Subcutaneous abdominal adipose tissue (tissue), 5 donors: ENCODE results near the gene NUP214.

Experiments used
- H3K27ac ChIP-seq: one replicate; pipeline ENCODE4 v1.7.0; 2013; ENCODE audit warnings: low read depth, mild to moderate bottlenecking, inconsistent platforms, low read length, moderate library complexity
- H3K27me3 ChIP-seq, 5 donors: one replicate each; pipeline ENCODE4 v1.7.0; 2013; ENCODE audit warnings: low read length in 5 of 5, inconsistent platforms in 1 of 5; ENCODE audit not compliant: control insufficient read depth in 5 of 5, insufficient read depth in 4 of 5
- H3K36me3 ChIP-seq, 5 donors: one replicate each; pipeline ENCODE4 v1.7.0; 2013; ENCODE audit warnings: low read length in 5 of 5; ENCODE audit not compliant: control insufficient read depth in 5 of 5, insufficient read depth in 5 of 5
- H3K4me1 ChIP-seq, 5 donors: one replicate each; pipeline ENCODE4 v1.7.0; 2013; ENCODE audit warnings: low read length in 5 of 5, mild to moderate bottlenecking in 3 of 5, moderate library complexity in 1 of 5; ENCODE audit not compliant: control insufficient read depth in 5 of 5, insufficient read depth in 5 of 5
- H3K4me3 ChIP-seq, 5 donors: one replicate each; pipeline ENCODE4 v1.7.0; 2013; ENCODE audit warnings: low read length in 5 of 5, low read depth in 1 of 5
- H3K9ac ChIP-seq, 5 donors: one replicate each; pipeline ENCODE4 v1.7.0; 2013; ENCODE audit warnings: low read length in 5 of 5, mild to moderate bottlenecking in 4 of 5, moderate library complexity in 3 of 5
- H3K9me3 ChIP-seq, 5 donors: one replicate each; pipeline ENCODE4 v1.7.0; 2013; ENCODE audit warnings: low read length in 5 of 5; ENCODE audit not compliant: control insufficient read depth in 5 of 5
- donor health status: healthy.
- donor health status: healthy.
- donor health status: healthy.
- donor health status: healthy.
- donor health status: healthy.

NUP214 gene

DNA sequence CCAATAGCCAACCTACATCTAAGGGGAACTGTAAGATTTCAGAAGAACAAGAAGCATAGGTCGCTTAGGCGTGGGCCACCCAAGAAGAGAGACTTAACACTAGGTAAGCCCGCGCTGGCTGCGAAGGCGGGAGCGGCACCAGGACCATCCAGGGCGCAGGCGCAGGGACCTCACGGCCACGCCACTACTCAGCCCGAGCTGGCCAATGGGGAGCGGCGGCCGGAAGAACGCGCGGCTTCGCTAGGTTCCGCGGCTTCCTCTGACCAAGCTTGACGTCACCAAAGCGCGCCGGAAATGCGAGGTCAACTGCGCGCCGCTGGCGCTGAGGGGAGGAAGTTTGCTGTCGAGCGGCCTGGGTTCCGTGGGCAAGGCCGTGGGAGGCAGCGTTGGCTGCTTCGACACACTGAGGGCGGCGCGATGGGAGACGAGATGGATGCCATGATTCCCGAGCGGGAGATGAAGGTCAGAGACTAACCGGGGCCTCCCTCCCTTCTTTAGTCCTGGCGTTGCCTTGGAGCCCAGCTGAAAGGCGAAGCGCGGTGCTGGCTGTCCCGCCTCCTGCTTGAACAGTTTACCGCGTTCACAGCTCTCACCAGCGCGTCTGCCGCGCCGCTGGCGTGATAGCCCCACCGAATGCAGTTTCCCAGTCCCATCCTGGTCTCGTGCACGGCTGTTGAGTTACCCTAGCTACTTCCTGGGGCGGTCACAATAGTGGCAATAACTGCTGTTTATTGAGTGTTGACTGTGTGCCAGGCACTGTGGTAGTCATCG lies at the start of gene NUP214:
Gene NUP214 (plus strand): TSS at position 299 of the 771 bp plus-strand sequence. CDS start 119 bp downstream, at position 418.
- Histone ChIP-seq H3K27me3 (no peaks in the 10 kb centered on the region), H3K9ac (peak within 1 kb of the TSS; percentile 89 to 99 (median 93)), H3K4me3 (peak within 1 kb of the TSS; percentile 85 to 100 (median 98)), H3K36me3 (peaks cover 21 to 51% (median 49%) of the 10 kb centered on the region in 5 donors), H3K27ac (peak within 1 kb of the TSS; percentile 84), H3K9me3 (no peaks in the 10 kb centered on the region), H3K4me1 (peaks cover 7 to 21% (median 19%) of the 10 kb centered on the region in 5 donors)

DNA sequence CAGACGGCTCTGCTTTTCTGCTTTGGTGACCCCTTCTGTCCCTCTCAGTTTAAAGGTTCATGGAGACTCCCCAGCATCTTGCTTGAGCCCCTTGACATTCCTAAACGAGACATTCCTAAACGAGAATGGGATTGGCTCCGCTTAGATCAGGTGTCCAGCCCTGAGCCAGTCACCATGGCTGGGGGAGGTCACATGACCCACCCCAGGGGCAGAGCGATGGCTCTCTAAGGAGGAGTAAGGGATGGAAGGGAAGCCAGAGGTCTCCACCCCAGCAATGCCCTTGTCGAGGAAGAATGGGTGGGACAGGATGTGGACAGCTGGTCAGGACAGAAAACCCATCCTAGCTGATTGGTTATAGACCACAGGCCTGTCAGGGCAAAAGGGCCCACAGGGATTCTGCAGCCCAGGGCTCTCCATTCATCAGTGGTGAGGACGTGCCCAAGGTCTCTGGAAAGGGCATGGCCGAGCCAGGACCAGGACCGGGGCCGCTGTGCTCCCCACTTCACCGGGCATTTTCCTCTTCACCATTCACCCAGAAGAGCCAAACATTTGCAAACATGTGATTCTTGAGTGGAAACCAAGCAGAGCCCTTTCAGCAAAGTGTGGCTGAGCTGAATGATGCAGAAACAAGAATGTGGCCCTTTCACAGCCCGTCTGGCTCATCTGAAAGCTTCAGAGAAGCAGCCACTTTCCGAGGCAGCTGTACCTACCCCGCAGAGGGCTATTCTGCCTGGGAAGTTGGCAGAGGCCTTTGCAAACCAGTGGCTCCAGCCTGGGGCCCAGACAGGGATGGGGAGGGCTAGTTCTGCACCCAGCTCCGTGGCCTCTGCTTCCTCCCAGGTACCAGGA lies 48.8 kb upstream of the NUP214 start:
- H3K36me3 ChIP-seq: no peaks in the 10 kb centered on the region
- peaks cover 0 to 8% (median 0%) of the 10 kb centered on the region in 5 donors for H3K27me3 ChIP-seq
- H3K9me3 ChIP-seq: no peaks in the 10 kb centered on the region
- no peaks in the 10 kb centered on the region for H3K4me1 ChIP-seq
- no peak overlapping the region for H3K9ac ChIP-seq
- H3K27ac ChIP-seq: no peak overlapping the region
- H3K4me3 ChIP-seq: no peak overlapping the region

DNA sequence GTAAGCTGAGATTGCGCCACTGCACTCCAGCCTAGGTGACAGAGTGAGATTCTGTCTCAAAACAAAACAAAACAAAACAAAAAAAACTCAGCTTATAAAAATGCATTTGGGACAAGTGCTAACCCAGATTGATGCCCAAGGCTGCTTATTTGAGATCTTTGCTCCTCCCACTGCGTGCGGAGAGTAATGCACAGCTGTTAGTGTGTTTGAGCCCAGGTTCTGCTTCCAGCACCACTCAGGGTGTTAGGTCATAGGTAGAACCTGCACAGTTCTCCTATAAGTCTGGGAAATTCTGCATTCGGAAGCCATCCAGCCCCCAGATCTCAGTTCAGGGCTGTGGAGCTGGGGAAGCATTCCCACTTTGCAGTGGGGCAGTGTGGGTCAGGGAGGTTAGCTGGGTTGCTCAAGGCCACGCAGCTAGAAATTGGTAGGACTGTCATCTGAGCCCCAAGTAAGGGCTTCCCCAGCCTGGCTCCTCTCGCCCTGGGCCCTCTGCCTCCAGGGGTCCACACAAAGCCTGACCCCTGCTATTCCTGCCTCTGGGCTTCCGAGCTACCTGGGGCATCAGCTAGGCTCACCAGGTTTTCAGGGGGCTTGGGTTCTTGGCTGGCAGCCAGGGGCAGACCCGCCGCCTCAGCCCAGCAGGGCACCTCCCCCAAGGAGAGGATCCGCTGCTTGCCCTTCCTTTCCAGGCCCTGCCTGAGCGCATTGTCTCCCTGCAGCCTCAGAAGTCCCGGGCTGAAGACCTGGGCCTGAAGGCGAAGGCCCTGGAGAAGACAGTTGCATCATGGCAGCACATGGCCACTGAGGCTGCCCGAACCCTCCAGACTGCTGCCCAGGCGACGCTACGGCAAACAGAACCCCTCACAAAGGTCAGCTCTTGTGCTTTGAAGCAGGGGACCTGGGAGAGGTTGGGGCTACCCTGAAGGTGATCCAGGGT lies 46.7 kb upstream of the NUP214 start:
- Histone ChIP-seq H3K27me3 (no peaks in the 10 kb centered on the region), H3K27ac (no peak overlapping the region), H3K9ac (no peak overlapping the region), H3K36me3 (no peaks in the 10 kb centered on the region), H3K4me1 (peaks cover 0 to 10% (median 0%) of the 10 kb centered on the region in 5 donors), H3K9me3 (no peaks in the 10 kb centered on the region), H3K4me3 (no peak overlapping the region)

DNA sequence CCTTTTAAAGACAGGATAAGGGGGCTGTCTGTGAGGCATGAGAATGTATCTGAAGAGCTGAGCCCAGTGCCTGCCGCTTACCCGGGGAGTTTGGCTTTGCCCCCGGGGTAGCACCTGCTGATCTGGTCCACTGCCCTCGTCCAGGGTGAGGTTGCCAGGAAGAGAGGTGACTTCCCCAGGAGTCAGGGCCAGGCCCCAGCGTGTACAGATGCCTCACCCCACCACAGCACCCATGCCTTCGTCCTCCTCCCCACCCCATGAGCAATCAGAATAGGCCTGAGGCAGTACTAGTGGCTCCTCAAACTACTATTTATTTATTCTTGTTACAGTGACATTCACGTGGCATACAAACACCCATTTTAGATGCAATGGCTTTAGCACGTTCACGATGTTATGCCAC lies 44.8 kb upstream of the NUP214 start:
- H3K9ac ChIP-seq: no peak overlapping the region
- H3K4me3 ChIP-seq: no peak overlapping the region
- H3K27me3 ChIP-seq: no peaks in the 10 kb centered on the region
- no peaks in the 10 kb centered on the region for H3K36me3 ChIP-seq
- H3K9me3 ChIP-seq: no peaks in the 10 kb centered on the region
- H3K27ac ChIP-seq: no peak overlapping the region
- H3K4me1 ChIP-seq: peaks cover 0 to 10% (median 0%) of the 10 kb centered on the region in 5 donors

DNA sequence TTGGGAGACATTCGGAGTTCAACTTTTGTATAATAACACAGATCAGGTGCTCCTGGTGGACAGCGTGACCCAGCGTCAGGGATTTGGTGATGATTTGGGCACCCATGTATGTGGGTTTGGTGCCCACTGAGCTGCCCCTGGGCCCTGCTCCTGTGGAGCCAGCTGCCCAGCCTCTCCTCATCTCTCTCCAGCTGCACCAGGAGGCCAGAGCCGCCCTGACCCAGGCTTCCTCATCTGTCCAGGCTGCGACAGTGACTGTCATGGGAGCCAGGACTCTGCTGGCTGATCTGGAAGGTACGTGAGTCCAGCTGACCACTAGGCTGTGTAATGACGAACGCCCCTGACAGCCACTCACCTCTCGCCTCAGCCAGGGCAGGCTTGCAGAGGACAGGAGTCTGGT lies 43.5 kb upstream of the NUP214 start:
- Histone ChIP-seq H3K27me3 (no peaks in the 10 kb centered on the region), H3K27ac (no peak overlapping the region), H3K4me1 (peaks cover 0 to 10% (median 0%) of the 10 kb centered on the region in 5 donors), H3K4me3 (no peak overlapping the region), H3K9ac (no peak overlapping the region), H3K9me3 (no peaks in the 10 kb centered on the region), H3K36me3 (no peaks in the 10 kb centered on the region)

DNA sequence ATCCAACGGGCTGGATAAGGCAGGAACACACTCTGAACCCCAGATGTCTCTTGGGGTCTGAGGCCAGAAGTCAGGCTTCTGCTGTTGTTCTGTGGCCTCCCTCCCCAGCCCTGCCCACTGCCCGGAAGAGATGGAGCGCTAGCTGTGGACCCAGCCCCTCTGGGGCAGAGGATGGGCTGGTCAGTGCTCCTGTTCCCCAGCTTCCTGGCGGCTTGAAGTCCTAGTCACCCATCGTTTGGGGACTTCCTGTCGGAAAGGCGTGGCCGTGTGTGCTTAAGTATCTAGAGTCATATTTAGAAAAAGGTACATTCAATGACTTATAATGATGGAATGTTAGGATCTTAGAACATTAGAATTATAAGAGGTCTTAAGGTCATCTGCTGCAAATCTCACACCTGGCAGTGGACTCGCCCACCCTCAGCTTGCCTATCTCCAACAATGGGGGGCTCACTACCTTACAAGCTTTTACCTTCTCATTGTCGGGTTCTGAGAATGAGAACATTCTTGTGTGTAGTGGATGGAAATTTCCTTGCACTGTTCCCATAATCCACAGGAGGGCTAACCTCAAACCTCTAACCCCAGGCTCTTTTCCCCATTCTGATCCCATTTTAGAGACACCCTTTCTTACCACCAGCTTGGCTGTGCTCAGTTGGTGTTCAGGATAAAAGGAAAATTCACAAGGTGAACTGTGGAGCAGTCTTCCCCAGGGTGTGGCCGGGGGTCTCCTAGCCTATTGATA lies 42.4 kb upstream of the NUP214 start:
- no peak overlapping the region for H3K27ac ChIP-seq
- H3K9ac ChIP-seq: no peak overlapping the region
- H3K36me3 ChIP-seq: no peaks in the 10 kb centered on the region
- no peaks in the 10 kb centered on the region for H3K9me3 ChIP-seq
- peaks cover 0 to 10% (median 0%) of the 10 kb centered on the region in 5 donors for H3K4me1 ChIP-seq
- H3K27me3 ChIP-seq: peaks cover 0 to 5% (median 0%) of the 10 kb centered on the region in 5 donors
- H3K4me3 ChIP-seq: no peak overlapping the region

DNA sequence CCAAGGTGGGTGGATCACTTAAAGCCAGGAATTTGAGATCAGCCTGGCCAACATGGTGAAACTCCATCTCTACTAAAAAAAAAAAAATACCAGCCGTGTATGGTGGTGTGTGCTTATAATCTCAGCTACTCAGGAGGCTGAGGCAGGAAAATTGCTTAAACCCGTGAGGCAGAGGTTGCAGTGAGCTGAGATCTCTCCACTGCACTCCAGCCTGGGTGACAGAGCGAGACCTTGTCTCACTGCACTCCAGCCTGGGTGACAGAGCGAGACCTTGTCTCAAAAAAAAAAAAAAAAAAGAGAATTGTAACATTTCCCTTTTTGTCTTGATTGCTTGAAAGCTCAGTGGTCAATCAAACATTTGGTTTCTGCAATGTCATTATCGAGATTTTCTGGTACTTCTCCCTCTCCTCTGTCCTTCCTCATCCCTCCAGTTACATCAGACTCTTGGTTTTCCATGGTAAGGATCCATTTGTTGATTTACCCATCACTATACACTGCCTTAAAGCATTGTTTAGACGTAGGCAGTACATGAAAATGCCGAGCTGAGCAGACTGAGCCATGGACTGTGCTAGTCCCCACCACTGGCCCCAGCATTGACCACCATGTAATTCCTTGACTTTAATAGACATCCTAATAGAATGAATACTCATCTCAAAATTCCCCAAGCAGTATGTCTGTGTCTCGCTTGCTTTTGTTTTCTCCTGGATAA lies 40.6 kb upstream of the NUP214 start:
- Histone ChIP-seq H3K27me3 (peaks cover 0 to 5% (median 0%) of the 10 kb centered on the region in 5 donors), H3K9ac (no peak overlapping the region), H3K27ac (no peak overlapping the region), H3K36me3 (no peaks in the 10 kb centered on the region), H3K9me3 (no peaks in the 10 kb centered on the region), H3K4me1 (peaks cover 0 to 10% (median 0%) of the 10 kb centered on the region in 5 donors), H3K4me3 (no peak overlapping the region)

DNA sequence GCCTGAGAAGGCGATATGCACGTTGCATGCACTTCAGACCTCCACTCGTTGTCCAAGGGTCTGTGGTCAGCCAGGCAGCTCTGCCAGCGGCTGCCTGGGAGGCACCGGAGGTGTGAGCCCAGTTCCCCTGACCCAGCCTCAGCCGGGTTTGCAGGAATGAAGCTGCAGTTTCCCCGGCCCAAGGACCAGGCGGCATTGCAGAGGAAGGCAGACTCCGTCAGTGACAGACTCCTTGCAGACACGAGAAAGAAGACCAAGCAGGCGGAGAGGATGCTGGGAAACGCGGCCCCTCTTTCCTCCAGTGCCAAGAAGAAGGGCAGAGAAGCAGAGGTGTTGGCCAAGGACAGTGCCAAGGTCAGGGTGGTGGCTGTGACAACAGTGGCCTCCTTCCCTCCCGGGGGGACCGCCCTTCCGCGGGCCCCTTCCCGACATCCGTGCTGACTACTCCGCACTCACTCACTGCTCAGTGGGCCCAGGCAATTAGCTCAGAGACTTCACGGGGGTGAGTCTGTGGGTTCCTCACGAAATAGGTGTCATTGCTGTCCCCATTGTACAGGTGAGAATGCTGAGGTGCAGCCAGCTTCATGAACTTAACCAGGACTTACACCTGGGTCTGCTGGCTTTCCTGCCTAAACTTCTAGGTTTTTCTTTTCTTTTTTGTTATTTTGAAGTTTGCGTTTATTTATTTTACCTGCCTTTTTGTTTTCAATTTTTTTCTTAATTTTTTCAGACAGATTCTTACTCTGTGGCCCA lies 39.8 kb upstream of the NUP214 start:
- H3K4me1 ChIP-seq: peaks cover 0 to 10% (median 0%) of the 10 kb centered on the region in 5 donors
- no peaks in the 10 kb centered on the region for H3K9me3 ChIP-seq
- no peaks in the 10 kb centered on the region for H3K36me3 ChIP-seq
- H3K27ac ChIP-seq: no peak overlapping the region
- H3K9ac ChIP-seq: no peak overlapping the region
- H3K4me3 ChIP-seq: no peak overlapping the region
- H3K27me3 ChIP-seq: peaks cover 0 to 5% (median 0%) of the 10 kb centered on the region in 5 donors
